HepG2 (cell line): ENCODE data around the gene SEC24A. TPM values are rescaled to one million over a fixed set of nuclear protein-coding genes. Genes with fewer than 3 reads are reported as not detected.

Source experiments
- ATF7-NPFF ChIP-seq: sonication (generic); formaldehyde crosslinking; IDR thresholded peaks from 2 replicates; pipeline ENCODE4 v1.8.1; 2023; ENCODE audit warnings: mild to moderate bottlenecking, low read depth, missing genetic modification reagents, moderate library complexity
- CEBPZ ChIP-seq: IDR thresholded peaks from 2 replicates; pipeline ENCODE4 v1.6.1; 2012; ENCODE audit warnings: low read length, improper control_type of control experiment
- HDAC6 ChIP-seq: fragments of 200-600 bp; sonication (generic); IDR thresholded peaks from 2 replicates; pipeline ENCODE4 v1.7.0; 2017; ENCODE audit warnings: mild to moderate bottlenecking, antibody characterized with exemption, low read length, low read depth
- HOXA3 ChIP-seq: sonication (generic); formaldehyde crosslinking; IDR thresholded peaks from 2 replicates; pipeline ENCODE4 v1.5.0; 2020; ENCODE audit warnings: missing genetic modification reagents
- MNT ChIP-seq: fragments of 450-650 bp; IDR thresholded peaks from 2 replicates; pipeline ENCODE4 v1.6.1; 2016
- NCOA1 ChIP-seq: sonication (generic); formaldehyde crosslinking; IDR thresholded peaks from 2 replicates; pipeline ENCODE4 v1.9.0; 2021; ENCODE audit warnings: missing genetic modification reagents
- POLR2AphosphoS2 ChIP-seq: IDR thresholded peaks from 2 replicates; pipeline ENCODE4 v1.6.1; 2011; ENCODE audit warnings: low read depth, low read length, improper control_type of control experiment
- PRMT3 ChIP-seq: sonication (generic); formaldehyde crosslinking; IDR thresholded peaks from 2 replicates; pipeline ENCODE4 v1.8.1; 2022; ENCODE audit warnings: low read depth, mild to moderate bottlenecking, moderate library complexity, missing genetic modification reagents, borderline replicate concordance
- RXRA ChIP-seq: sonication (generic); formaldehyde crosslinking; IDR thresholded peaks from 2 replicates; pipeline ENCODE4 v1.5.1; 2020; ENCODE audit warnings: missing genetic modification reagents
- THAP7 ChIP-seq: sonication (generic); formaldehyde crosslinking; IDR thresholded peaks from 2 replicates; pipeline ENCODE4 v1.8.1; 2023; ENCODE audit warnings: mild to moderate bottlenecking, missing genetic modification reagents
- THYN1 ChIP-seq: sonication (generic); formaldehyde crosslinking; IDR thresholded peaks from 2 replicates; pipeline ENCODE4 v1.8.1; 2023; ENCODE audit warnings: low read depth, mild to moderate bottlenecking, moderate library complexity, missing genetic modification reagents, borderline replicate concordance
- ZBTB37 ChIP-seq: sonication (generic); formaldehyde crosslinking; IDR thresholded peaks from 2 replicates; pipeline ENCODE4 v1.4.0; 2020; ENCODE audit warnings: mild to moderate bottlenecking, missing genetic modification reagents
- ZFY ChIP-seq: sonication (generic); formaldehyde crosslinking; IDR thresholded peaks from 2 replicates; pipeline ENCODE4 v1.4.0; 2020; ENCODE audit warnings: missing genetic modification reagents
- ZNF264 ChIP-seq: sonication (generic); formaldehyde crosslinking; IDR thresholded peaks from 2 replicates; pipeline ENCODE4 v1.4.0; 2020; ENCODE audit warnings: missing genetic modification reagents
- ZNF431 ChIP-seq: sonication (generic); formaldehyde crosslinking; IDR thresholded peaks from 2 replicates; pipeline ENCODE4 v1.9.0; 2022; ENCODE audit warnings: missing genetic modification reagents, low read depth, mild to moderate bottlenecking, borderline replicate concordance
- ZNF580 ChIP-seq: IDR thresholded peaks from 2 replicates; pipeline ENCODE4 v1.6.1; 2016; ENCODE audit warnings: low read depth, borderline replicate concordance
- ZNF614 ChIP-seq: IDR thresholded peaks from 2 replicates; pipeline ENCODE4 v1.6.1; 2018; ENCODE audit warnings: missing biosample characterization, missing genetic modification reagents, inconsistent platforms, borderline replicate concordance
- ZNF616 ChIP-seq: sonication (generic); formaldehyde crosslinking; IDR thresholded peaks from 2 replicates; pipeline ENCODE4 v1.5.0; 2020; ENCODE audit warnings: low read depth, mild to moderate bottlenecking, missing genetic modification reagents
- polyA plus RNA-seq, 8 experiments: library from polyadenylated mRNA; depleted of rRNA in 3 of 8; stranded (reverse) in 7 of 8; unstranded in 1 of 8; fragments of >200 nt; fragmentation: Illumina TruSeq in 4 of 8; extraction: Trizol in 4 of 8; gene quantifications; 2 replicates each; pipeline versions ENCODE4 v1.2.1 to v1.2.3, GENCODE V29; 2011 to 2016; ENCODE audit warnings: low read depth in 4 of 8, missing spikeins in 1 of 8, mixed read lengths in 1 of 8; ENCODE audit not compliant: insufficient read depth in 1 of 8
- total RNA-seq, 5 experiments: library from RNA; depleted of rRNA; stranded (reverse); fragments of >200 nt; fragmentation: Illumina TruSeq; extraction: Trizol; gene quantifications; 2 replicates each; pipeline ENCODE4 v1.2.3, GENCODE V29; 2016; ENCODE audit warnings: low read depth in 1 of 5
- TF ChIP-seq, protein P1 (sequence below): sonication (generic); formaldehyde crosslinking; IDR thresholded peaks from 2 replicates; pipeline ENCODE4 v1.5.0; 2020; ENCODE audit warnings: mild to moderate bottlenecking, missing genetic modification reagents, borderline replicate concordance

The SEC24A gene
- total and polyA plus RNA-seq, 2 of the 13 experiments (the other 11 are each of a cell fraction or from before 2014, with no cell fraction given) = 30.5 to 56.8 TPM

DNA sequence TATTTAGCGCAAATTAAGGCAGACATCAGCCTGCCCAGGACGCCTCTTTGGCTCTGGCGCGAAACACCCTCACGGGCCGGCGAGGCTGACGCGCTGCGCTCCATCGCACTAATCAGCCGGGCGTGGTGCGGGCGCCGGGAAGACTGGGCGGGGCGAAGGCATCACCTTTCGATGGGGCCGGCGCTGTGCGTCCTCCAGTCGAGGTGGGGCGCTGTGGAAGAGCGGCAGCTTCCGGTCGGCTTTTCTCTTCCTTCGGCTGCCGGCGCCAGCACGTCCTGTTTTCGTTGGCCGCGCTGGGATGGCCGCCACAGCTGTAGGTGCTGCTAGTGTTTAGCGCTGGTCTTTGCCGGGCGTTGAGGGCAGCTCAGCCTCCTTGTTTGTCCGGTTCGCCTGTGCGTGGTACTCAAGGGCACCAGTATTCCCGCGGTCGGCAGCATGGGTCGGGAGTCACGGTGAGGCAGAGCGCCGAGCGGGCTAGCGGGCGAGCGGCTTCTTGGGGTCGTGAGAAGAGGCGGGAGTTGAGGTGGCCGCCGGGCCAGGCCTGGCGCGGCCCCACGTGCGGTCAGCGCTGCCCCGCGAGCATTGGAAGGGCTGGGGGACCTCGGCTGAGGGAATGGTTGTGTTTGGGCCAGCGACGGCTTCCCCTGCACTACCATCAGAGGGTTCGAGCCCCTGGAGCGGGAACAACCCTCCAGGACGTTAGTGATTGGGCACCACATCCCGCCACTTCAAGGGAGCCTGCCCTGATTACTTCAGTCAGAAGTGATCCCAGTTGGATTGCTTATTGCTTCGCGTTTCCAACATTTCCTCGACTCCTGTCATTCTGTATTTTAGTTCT is 110.1 kb downstream of the SEC24A start, which contains the start of gene DDX46 (continued):
- TF ChIP-seq ZNF431 = peak; percentile 95
- TF ChIP-seq ZBTB37 = no peak
- no peak for TF ChIP-seq POLR2AphosphoS2
- peak; percentile 29; the same call in 1 of the 2 replicates for TF ChIP-seq MNT
- TF ChIP-seq ATF7-NPFF (CRISPR knock-in tag) = peak; percentile 86; the same call in 1 of the 2 replicates
- TF ChIP-seq HOXA3 (CRISPR knock-in tag) = peak; percentile 98
- peak; percentile 74 for TF ChIP-seq ZNF264 (CRISPR knock-in tag)
- peak; percentile 87 for TF ChIP-seq THAP7 (CRISPR knock-in tag)
- peak; percentile 93 for TF ChIP-seq ZNF614 (CRISPR knock-in tag)
- TF ChIP-seq RXRA (CRISPR knock-in tag) = peak; percentile 76; the same call in 1 of the 2 replicates
- peak; percentile 93 for TF ChIP-seq ZFY (CRISPR knock-in tag)
- peak; percentile 97 for TF ChIP-seq ZNF580 (CRISPR knock-in tag)
- peak; percentile 94 for TF ChIP-seq ZNF616 (CRISPR knock-in tag)
- no peak for TF ChIP-seq HDAC6
- TF ChIP-seq, protein P1, sequence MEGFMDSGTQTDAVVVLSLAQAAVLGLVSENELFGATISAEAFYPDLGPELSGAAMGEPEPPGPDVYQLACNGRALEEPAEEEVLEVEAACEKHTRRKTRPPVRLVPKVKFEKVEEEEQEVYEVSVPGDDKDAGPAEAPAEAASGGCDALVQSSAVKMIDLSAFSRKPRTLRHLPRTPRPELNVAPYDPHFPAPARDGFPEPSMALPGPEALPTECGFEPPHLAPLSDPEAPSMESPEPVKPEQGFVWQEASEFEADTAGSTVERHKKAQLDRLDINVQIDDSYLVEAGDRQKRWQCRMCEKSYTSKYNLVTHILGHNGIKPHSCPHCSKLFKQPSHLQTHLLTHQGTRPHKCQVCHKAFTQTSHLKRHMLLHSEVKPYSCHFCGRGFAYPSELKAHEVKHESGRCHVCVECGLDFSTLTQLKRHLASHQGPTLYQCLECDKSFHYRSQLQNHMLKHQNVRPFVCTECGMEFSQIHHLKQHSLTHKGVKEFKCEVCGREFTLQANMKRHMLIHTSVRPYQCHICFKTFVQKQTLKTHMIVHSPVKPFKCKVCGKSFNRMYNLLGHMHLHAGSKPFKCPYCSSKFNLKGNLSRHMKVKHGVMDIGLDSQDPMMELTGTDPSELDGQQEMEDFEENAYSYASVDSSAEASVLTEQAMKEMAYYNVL (CRISPR knock-in tag) = peak; percentile 38; the same call in 1 of the 2 replicates
- TF ChIP-seq NCOA1 (CRISPR knock-in tag) = no peak
- TF ChIP-seq PRMT3 = no peak
- TF ChIP-seq CEBPZ = no peak
- TF ChIP-seq THYN1 (CRISPR knock-in tag) = no peak
